ENCODE measurements around the gene TUBB3.

DNA sequence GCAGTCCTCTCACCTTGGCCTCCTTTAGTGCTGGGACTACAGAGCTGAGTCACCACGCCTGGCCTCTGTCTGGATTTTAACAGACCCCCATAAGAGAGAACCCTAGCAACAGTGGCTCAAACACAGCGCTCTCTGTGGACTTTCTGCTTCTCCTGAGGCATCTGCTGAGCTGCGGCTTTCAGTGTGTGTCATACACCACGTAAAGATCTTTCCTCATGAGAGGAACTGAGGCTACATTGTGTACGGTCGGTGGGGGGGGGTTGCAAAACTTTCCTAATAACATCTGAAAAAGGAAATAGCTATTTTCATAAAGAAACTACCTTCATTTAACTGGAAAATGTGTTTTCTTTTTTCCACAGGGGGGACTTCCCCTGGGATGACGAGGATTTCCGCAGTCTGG lies 58.3 kb downstream of the TUBB3 start:
- TF ChIP-seq, protein P1, sequence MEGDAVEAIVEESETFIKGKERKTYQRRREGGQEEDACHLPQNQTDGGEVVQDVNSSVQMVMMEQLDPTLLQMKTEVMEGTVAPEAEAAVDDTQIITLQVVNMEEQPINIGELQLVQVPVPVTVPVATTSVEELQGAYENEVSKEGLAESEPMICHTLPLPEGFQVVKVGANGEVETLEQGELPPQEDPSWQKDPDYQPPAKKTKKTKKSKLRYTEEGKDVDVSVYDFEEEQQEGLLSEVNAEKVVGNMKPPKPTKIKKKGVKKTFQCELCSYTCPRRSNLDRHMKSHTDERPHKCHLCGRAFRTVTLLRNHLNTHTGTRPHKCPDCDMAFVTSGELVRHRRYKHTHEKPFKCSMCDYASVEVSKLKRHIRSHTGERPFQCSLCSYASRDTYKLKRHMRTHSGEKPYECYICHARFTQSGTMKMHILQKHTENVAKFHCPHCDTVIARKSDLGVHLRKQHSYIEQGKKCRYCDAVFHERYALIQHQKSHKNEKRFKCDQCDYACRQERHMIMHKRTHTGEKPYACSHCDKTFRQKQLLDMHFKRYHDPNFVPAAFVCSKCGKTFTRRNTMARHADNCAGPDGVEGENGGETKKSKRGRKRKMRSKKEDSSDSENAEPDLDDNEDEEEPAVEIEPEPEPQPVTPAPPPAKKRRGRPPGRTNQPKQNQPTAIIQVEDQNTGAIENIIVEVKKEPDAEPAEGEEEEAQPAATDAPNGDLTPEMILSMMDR (IDR thresholded peaks at IDR 0.05; ENCODE audit: insufficient read depth, low read depth, low read length), result no peak
- no peak for TF ChIP-seq EZH2 (IDR thresholded peaks at IDR 0.05; ENCODE audit: insufficient read depth, low read length)
